ENCODE data around the gene SLC52A1. TPM values are rescaled to one million over a fixed set of nuclear protein-coding genes. Genes with fewer than 3 reads are reported as not detected.

The SLC52A1 gene
- total and polyA plus RNA-seq, 10 of the 15 experiments (the other 5 are each of a cell fraction or from before 2014, with no cell fraction given): 0.04 to 0.11 TPM; not detected in 8

DNA sequence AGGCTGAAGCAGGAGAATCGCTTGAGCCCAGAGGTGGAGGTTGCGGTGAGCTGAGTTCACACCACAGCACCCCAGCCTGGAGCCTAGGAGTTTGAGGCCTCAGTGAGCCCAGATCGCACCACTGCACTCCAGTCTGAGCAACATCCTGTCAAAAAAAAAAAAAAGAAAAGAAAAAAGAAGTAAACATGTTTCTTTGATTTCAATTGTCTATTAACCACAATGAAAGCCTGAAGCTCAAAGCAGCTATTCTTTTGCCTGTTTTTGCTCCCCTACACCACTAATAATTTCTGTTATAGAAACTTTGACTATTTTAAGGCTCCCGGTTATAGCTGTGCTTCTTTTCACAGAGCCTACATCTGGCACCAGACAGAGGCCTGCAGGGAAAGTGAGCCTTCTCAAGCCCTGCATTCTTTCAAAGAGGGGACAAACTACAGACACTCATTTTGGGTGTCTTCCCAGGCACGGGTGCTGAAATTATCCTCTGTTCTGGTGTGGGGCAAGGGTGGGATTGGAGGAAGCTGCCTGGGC lies 14.2 kb upstream of the SLC52A1 start:
- H3K36me3 ChIP-seq (ENCODE audit: control insufficient read depth in 2 of 2, insufficient read depth in 2 of 2, low read length in 1 of 2): no peaks in the 10 kb centered on the region
- no peaks in the 10 kb centered on the region for H3K9me3 ChIP-seq (replicated peaks; ENCODE audit: control insufficient read depth, insufficient read depth, low read length)
- ChIA-PET SMC1A (ENCODE audit: uncharacterized antibody, unreplicated experiment) (interaction anchor here (0.8 to 1.6 kb wide), 4 partner anchors 13 to 140 kb away, joined by 3 to 4 read pairs (median 3); partner anchors contain the start of gene SLC52A1), CTCF (interaction anchor here (1.8 to 5.1 kb wide), 2 partner anchors 13 to 19 kb away, joined by 8 to 42 read pairs; no protein-coding TSS in a partner anchor), POLR2A (no interaction called here), RAD21 (ENCODE audit: unreplicated experiment) (interaction anchor here (1.0 kb wide), 1 partner anchor 10 kb away, joined by 3 read pairs; no protein-coding TSS in a partner anchor)
- peak overlapping the region; percentile 43 for H2AFZ ChIP-seq (ENCODE audit: control insufficient read depth, low read depth, low read length)
- no peaks in the 10 kb centered on the region for H3K79me2 ChIP-seq (ENCODE audit: control insufficient read depth, insufficient read depth, low read length)
- H3K27me3 ChIP-seq (replicated peaks in 1 of 2; ENCODE audit: control insufficient read depth in 2 of 2, insufficient read depth in 2 of 2, low read length in 1 of 2): no peaks in the 10 kb centered on the region
- 28% methylated on average over 4 of the region's 5 CpGs for WGBS (ENCODE audit: insufficient coverage, insufficient replicate concordance, low lambda C conversion rate, missing lambda C conversion rate)
- DNase-seq (ENCODE audit: low read depth, low spot score) (peak; percentile 23), FAIRE-seq (no peak), ATAC-seq (peak; percentile 66)
- TF ChIP-seq POU2F2 (IDR thresholded peaks at IDR 0.05; ENCODE audit: borderline replicate concordance, low read depth, low read length): no peak
- TF ChIP-seq, protein P1, sequence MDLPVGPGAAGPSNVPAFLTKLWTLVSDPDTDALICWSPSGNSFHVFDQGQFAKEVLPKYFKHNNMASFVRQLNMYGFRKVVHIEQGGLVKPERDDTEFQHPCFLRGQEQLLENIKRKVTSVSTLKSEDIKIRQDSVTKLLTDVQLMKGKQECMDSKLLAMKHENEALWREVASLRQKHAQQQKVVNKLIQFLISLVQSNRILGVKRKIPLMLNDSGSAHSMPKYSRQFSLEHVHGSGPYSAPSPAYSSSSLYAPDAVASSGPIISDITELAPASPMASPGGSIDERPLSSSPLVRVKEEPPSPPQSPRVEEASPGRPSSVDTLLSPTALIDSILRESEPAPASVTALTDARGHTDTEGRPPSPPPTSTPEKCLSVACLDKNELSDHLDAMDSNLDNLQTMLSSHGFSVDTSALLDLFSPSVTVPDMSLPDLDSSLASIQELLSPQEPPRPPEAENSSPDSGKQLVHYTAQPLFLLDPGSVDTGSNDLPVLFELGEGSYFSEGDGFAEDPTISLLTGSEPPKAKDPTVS (IDR thresholded peaks at IDR 0.05; ENCODE audit: low read depth, low read length): no peak
- no peak for TF ChIP-seq NR2F1 (conservative IDR thresholded peaks at IDR 0.05)
- peak; percentile 40 for TF ChIP-seq MEF2B (IDR thresholded peaks at IDR 0.05; ENCODE audit: partially characterized antibody, poor library complexity, severe bottlenecking)
- TF ChIP-seq MEF2A (IDR thresholded peaks at IDR 0.05; ENCODE audit: insufficient read depth, low read depth, low read length): peak; percentile 39; the same call in 1 of the 2 replicates
- no peak for TF ChIP-seq HDGF (IDR thresholded peaks at IDR 0.05)
- TF ChIP-seq ZNF384 (IDR thresholded peaks at IDR 0.05; ENCODE audit: borderline replicate concordance, low read depth, low read length): peak; percentile 77; the same call in 1 of the 2 replicates
- no peak for TF ChIP-seq TAF1 (IDR thresholded peaks at IDR 0.05; ENCODE audit: borderline replicate concordance, low read depth, low read length)
- no peak for TF ChIP-seq JUND (IDR thresholded peaks at IDR 0.05; ENCODE audit: low read depth, low read length)
- no peak for TF ChIP-seq NR2C2 (IDR thresholded peaks at IDR 0.05; ENCODE audit: borderline replicate concordance, control insufficient read depth, insufficient read length, low read depth)
- TF ChIP-seq CBX5 (IDR thresholded peaks at IDR 0.05; ENCODE audit: low read depth): 0 out of 2 replicates have a peak, but pooled peaks have one; percentile 39
- TF ChIP-seq MXI1 (IDR thresholded peaks at IDR 0.05; ENCODE audit: low read depth, low read length): no peak
- TF ChIP-seq STAT3 (IDR thresholded peaks at IDR 0.05; ENCODE audit: low read depth, low read length): no peak
- no peak overlapping the region for H3K4me3 ChIP-seq
- peak overlapping the region; percentile 26; the same call in 1 of the 2 replicates for H3K4me2 ChIP-seq (ENCODE audit: control insufficient read depth, insufficient read depth)
- peak overlapping the region; percentile 30 for H3K27ac ChIP-seq (ENCODE audit: control insufficient read depth, insufficient read depth)
- peak overlapping the region; percentile 25; the same call in 1 of the 2 replicates for H3K9ac ChIP-seq (ENCODE audit: control insufficient read depth, insufficient read depth, low read length)
- H4K20me1 ChIP-seq (ENCODE audit: control insufficient read depth, insufficient read depth): no peaks in the 10 kb centered on the region
- peaks cover 11% of the 10 kb centered on the region for H3K4me1 ChIP-seq (ENCODE audit: control insufficient read depth, insufficient read depth, low read length)
- intact Hi-C loops (cut with micrococcal nuclease; ENCODE audit: unreplicated experiment): no loop called here
- no TSS peak for BruUV-seq (replicated peaks)
- in situ Hi-C loops (cut with MboI): no loop called here
